Fibroblast of villous mesenchyme (primary cell): Measurements from ENCODE around the gene RXRA. TPM values are rescaled to one million over a fixed set of nuclear protein-coding genes. Genes with fewer than 3 reads are reported as not detected.

Source experiments
- DNase-seq: peaks from one replicate; pipeline ENCODE4 v3.0.0-alpha.2; 2010; ENCODE audit warnings: low read depth
- H3K4me3 ChIP-seq: 2 replicates; pipeline ENCODE4 v1.5.1; 2011; ENCODE audit warnings: low read depth, mild to moderate bottlenecking, low read length
- CTCF ChIP-seq: IDR thresholded peaks from 2 replicates; pipeline ENCODE4 v1.5.1; 2012; ENCODE audit warnings: low read depth, mild to moderate bottlenecking, low read length; ENCODE audit not compliant: insufficient read depth
- total RNA-seq: library from RNA; depleted of rRNA; stranded (reverse); fragments of >200 nt; gene quantifications from 2 replicates; pipeline ENCODE4 v1.2.3, GENCODE V29; 2012

Gene RXRA
- total RNA-seq, 1 donor: 16.0 TPM

DNA sequence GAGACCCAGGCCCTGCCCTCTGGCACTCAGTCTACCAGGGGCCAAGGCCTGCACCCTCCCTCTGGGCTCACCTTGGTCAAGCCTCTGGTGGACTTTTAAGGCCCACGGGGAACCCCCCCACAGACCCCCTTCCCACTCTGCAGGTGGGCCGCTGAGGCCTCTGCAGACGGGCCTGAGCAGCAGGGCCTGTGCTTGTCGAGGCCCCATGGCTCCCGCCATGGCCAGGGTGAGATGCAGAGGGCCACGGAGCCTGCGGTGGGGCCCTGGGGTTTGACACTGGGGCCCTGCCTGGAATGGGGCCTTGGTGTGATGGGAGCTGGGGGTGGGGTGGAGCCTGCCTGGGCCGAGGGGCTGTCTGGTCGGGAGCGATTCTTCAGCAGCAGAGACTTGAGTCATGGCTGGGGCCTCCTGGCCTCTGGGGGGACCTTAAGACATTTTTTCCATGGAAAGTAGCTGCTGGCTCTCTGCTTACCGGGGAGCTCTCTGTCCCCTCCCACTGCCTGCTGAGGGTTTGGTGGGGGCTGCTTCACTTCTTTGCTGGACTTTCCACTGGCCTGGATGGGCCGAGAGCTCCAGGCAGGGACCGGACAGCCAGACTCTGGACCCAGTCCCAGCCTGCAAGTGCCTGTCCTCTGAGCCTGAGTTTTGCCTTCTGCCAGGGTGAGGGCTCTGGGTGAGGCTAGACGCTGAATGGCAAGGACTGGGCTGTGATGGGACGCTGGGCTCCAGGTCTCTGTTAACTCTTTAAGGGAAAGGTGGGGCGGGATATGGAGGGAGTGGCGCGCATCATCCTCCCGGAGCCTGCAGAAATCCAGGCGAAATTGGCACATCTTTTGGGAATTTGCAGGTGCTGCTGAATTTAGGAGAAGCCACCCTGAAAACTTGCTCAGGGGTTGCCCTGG is 132.2 kb downstream of the RXRA start:
- peak; percentile 67 for DNase-seq
- TF ChIP-seq CTCF: no peak

GRCh38 chr9:134459164-134459563 is 132.9 kb downstream of the RXRA start:
- no peak for TF ChIP-seq CTCF
- no peak for DNase-seq
- H3K4me3 ChIP-seq: no peak overlapping the region

More for the DNA sequence above, 132.2 kb downstream of the RXRA start:
- no peak overlapping the region for H3K4me3 ChIP-seq

DNA sequence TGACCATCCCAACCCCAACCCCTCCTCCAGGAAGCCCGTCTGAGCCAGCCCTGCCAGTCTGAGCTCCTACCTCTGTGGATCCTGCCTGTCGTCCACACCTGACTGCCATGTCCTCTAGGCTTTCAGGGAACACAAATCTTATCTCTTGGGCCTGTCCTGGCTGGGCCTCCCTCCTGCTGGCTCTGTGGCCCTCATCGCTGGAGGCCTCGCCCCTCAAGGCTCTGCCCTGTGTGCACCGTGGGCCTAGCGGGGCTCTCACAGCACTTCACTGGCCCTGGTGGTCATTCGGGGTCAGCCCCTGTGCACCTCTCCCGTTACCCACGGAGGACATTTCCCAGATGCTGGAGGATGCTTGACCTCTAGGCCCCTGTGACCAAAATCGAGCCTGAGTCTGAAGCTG is 133.3 kb downstream of the RXRA start:
- DNase-seq: no peak
- no peak for TF ChIP-seq CTCF
- H3K4me3 ChIP-seq: no peak overlapping the region

- no peak for TF ChIP-seq CTCF
- DNase-seq: no peak
- H3K4me3 ChIP-seq: no peak overlapping the region
Measured at GRCh38 chr9:134460206-134460605, 134.0 kb downstream of the RXRA start.

GRCh38 chr9:134460896-134461295 is 134.6 kb downstream of the RXRA start:
- no peak for DNase-seq
- H3K4me3 ChIP-seq: no peak overlapping the region
- TF ChIP-seq CTCF: no peak

- no peak overlapping the region for H3K4me3 ChIP-seq
- no peak for DNase-seq
- no peak for TF ChIP-seq CTCF
Measured at GRCh38 chr9:134461426-134461982, 135.2 kb downstream of the RXRA start.

DNA sequence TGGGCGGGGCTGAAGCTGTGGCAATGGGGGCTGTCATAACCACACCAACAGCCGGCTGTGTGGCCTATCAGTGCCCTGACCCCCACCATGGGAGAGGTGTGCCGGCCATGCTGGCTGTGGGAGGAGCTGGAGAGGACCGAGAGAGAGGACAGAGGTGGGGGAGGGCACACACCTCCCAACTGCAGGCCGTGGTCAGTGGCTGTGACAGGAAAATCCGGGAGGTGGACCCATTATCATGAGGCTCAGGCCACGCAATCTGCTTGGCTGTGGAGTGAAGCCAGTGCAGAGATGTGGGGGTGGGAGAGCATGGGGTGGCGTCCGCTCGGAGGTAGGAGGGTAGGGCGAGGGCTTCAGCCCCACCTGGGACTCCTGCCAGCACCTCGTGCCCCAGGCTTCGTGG is 136.1 kb downstream of the RXRA start:
- DNase-seq: no peak
- no peak for TF ChIP-seq CTCF
- H3K4me3 ChIP-seq: no peak overlapping the region
